Central memory CD8-positive, alpha-beta T cell (primary cell): ENCODE results near the gene GULP1.

Source experiments
- ATAC-seq: fragments of 150-1000 bp; cut with Tn5 transposase; replicated peaks from 2 replicates; pipeline ENCODE4 v1.10.0; 2022; ENCODE audit warnings: mild to moderate bottlenecking, moderate FRiP score, moderate number of reproducible peaks; ENCODE audit not compliant: poor library complexity, severe bottlenecking; ENCODE audit errors: extremely low read depth
- DNase-seq, 2 donors: peaks; one replicate each; pipeline ENCODE4 v3.0.0; 2021; ENCODE audit warnings: low spot score in 2 of 2
- H3K27ac Mint-ChIP-seq: one replicate; pipeline ENCODE4 v1.8.0; 2022; ENCODE audit warnings: low read depth, mild to moderate bottlenecking, moderate library complexity, mixed read lengths
- H3K27me3 Mint-ChIP-seq: one replicate; pipeline ENCODE4 v1.8.0; 2022; ENCODE audit warnings: mixed read lengths
- H3K36me3 Mint-ChIP-seq: one replicate; pipeline ENCODE4 v1.8.0; 2022; ENCODE audit warnings: mild to moderate bottlenecking, moderate library complexity, mixed read lengths; ENCODE audit not compliant: insufficient read depth
- H3K4me1 Mint-ChIP-seq: one replicate; pipeline ENCODE4 v1.8.0; 2022; ENCODE audit warnings: mixed read lengths
- H3K4me3 Mint-ChIP-seq: one replicate; pipeline ENCODE4 v1.8.0; 2022; ENCODE audit warnings: mild to moderate bottlenecking, moderate library complexity, mixed read lengths
- H3K9me3 Mint-ChIP-seq: one replicate; pipeline ENCODE4 v1.8.0; 2022; ENCODE audit warnings: mixed read lengths

GULP1 gene

DNA sequence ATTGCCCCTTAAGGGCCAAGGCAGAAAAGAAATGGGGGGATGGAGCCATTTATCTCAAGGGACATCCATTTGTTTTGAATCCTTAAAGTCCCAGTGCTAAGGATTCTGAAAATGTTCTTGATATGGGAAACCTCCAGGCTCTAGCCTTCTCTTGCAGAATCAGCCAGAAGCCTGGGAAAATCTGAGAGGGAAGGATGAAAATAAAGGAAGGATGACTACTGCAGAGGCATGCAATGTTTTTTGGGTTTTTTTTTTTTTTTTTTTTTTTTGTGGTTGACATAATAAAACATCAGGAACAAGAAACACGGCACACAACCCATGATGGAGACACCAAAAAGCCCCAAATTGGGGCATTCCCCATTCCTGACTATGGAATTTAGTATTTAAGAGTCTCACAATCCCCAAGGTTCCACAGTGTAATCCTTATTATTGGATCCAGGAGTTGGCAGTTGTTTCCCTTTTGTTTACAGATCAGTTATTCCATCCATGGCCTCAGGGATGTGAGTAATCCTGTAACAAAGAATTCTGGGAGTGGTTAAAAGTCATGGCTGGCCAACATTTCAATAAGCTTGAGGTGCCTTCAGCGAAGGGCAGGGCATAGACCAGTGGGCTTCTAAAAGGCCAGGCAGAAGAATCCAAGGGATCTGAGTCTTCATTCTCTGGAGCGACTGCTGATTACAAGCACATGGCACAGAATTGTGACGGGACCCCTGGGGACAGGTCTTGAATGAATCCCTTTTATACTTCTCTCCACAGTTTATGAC, 337.5 kb downstream of the GULP1 start:
- Mint-ChIP-seq H3K36me3 (no peaks in the 10 kb centered on the region), H3K27ac (no peak overlapping the region), H3K9me3 (peaks cover 5% of the 10 kb centered on the region), H3K4me3 (no peak overlapping the region), H3K4me1 (no peaks in the 10 kb centered on the region), H3K27me3 (no peaks in the 10 kb centered on the region)
- DNase-seq (no peak), ATAC-seq (no peak)

DNA sequence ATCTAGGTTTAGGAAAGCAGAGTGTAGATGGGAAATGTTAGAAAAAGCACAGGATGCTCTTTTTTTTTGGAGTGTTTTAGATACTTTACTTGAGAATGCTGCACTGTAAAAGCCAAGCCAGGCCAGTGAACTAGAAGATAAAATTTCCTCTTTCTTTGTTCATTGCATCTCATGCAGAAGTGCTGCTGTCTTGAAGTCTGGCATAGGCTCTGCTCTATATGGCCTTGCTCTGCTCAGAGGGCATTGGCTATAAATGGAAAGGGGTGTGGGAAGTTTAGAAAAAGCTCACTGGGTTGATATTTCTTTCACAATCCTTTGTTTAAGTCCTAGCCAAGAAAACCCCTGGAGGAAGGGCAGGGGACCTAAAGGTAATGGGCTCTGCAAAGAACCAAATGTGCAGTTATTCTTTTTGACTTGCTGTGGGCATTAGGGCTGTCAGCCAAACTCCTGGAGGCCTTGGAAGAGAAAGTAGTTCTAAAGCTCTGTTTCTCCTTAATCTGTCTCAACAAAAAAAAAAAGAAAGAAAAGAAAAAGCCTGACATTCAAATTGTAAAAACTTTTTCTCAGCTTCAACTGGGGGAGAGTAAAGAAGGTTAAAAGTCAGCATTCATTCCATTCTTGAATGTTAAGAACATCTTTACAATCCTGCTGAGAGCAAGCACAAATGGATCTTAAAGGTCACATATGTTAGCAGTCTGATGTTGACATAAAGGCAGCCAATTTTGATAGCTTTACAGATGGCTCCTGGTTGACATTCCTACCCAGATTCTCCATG, 338.3 kb downstream of the GULP1 start:
- ATAC-seq, result no peak
- DNase-seq, result no peak
- H3K4me3 Mint-ChIP-seq, result no peak overlapping the region
- H3K4me1 Mint-ChIP-seq, result no peaks in the 10 kb centered on the region
- H3K9me3 Mint-ChIP-seq, result peaks cover 5% of the 10 kb centered on the region
- no peaks in the 10 kb centered on the region for H3K36me3 Mint-ChIP-seq
- H3K27ac Mint-ChIP-seq, result no peak overlapping the region
- no peaks in the 10 kb centered on the region for H3K27me3 Mint-ChIP-seq

DNA sequence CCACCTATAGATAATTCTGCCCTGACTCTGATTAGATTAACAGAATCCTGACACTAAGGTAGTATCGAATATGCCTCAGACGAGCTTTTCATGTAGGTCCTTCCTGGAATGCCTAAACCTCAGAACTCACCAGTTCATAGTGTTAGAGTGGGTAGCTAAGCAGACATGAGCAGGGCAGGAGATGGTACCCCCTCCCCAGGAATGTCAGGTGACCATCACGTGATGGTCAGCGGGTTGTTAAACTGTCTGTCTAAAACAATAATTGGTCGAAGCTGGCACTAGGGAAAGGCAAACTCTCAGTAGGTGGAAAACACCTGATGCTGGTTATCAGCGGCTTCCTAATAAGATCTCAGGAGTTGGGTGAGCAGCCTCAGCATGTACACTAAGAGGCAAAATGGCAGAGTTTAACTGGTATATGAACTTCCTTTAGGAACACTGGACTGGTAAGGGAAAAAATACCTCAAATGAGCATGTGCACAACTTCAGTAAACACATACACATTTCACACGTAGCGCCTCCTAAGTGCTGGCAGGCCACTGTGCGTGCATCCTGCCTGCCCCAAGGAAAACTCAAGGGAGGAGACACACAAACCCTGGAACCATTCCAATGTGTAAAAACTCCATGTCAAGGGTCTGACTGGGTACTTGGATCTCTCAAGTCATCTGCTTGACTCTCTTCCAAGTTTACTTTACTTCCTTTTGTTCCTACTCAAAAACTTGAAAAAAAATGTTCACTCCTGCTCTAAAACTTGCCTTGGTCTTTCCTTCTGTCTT, 339.5 kb downstream of the GULP1 start:
- no peak overlapping the region for H3K27ac Mint-ChIP-seq
- ATAC-seq (no peak), DNase-seq (no peak)
- H3K4me3 Mint-ChIP-seq, result no peak overlapping the region
- no peaks in the 10 kb centered on the region for H3K27me3 Mint-ChIP-seq
- H3K9me3 Mint-ChIP-seq, result peaks cover 5% of the 10 kb centered on the region
- H3K36me3 Mint-ChIP-seq, result no peaks in the 10 kb centered on the region
- H3K4me1 Mint-ChIP-seq, result no peaks in the 10 kb centered on the region

DNA sequence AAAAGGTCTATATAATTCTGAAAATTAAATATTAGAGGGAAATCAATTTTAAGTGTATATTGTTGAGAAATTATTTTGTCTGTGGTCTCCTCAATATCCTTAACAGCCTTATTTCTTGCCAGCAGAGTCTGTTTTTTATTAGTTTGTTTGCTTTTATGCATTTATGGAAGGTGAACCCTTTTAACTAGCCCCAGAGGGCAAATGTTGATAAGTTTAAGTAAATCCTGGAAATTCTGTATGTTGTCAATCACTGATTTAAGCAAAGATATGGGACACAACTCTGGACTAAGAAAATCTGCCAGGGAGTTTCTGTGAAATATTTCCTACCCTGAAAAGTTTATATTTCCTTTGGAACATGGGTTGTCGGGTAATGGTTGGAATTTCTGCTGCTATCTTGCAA, 343.0 kb downstream of the GULP1 start:
- Mint-ChIP-seq H3K27ac (no peak overlapping the region), H3K27me3 (no peaks in the 10 kb centered on the region), H3K4me1 (no peaks in the 10 kb centered on the region), H3K9me3 (peaks cover 15% of the 10 kb centered on the region), H3K36me3 (no peaks in the 10 kb centered on the region), H3K4me3 (no peak overlapping the region)
- DNase-seq, result no peak
- ATAC-seq, result no peak
